Measurements from ENCODE around the gene MACROD2.

Gene MACROD2

GRCh38 chr20:15814360-15814759 lies 1819.0 kb downstream of the MACROD2 start:
- Histone ChIP-seq H3K36me3 (no peaks in the 10 kb centered on the region), H3K4me1 (no peaks in the 10 kb centered on the region), H3K9me3 (no peaks in the 10 kb centered on the region), H3K27me3 (no peaks in the 10 kb centered on the region), H3K4me3 (ENCODE audit: low read depth, low read length) (no peak overlapping the region)
- TF ChIP-seq, protein P1, sequence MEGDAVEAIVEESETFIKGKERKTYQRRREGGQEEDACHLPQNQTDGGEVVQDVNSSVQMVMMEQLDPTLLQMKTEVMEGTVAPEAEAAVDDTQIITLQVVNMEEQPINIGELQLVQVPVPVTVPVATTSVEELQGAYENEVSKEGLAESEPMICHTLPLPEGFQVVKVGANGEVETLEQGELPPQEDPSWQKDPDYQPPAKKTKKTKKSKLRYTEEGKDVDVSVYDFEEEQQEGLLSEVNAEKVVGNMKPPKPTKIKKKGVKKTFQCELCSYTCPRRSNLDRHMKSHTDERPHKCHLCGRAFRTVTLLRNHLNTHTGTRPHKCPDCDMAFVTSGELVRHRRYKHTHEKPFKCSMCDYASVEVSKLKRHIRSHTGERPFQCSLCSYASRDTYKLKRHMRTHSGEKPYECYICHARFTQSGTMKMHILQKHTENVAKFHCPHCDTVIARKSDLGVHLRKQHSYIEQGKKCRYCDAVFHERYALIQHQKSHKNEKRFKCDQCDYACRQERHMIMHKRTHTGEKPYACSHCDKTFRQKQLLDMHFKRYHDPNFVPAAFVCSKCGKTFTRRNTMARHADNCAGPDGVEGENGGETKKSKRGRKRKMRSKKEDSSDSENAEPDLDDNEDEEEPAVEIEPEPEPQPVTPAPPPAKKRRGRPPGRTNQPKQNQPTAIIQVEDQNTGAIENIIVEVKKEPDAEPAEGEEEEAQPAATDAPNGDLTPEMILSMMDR (IDR thresholded peaks at IDR 0.05; ENCODE audit: low read depth, low read length): no peak
- no peak for DNase-seq

- H3K4me1 ChIP-seq: no peaks in the 10 kb centered on the region
Measured at GRCh38 chr20:15814911-15815310, 1819.6 kb downstream of the MACROD2 start.

GRCh38 chr20:15817351-15817750 lies 1822.0 kb downstream of the MACROD2 start:
- no peaks in the 10 kb centered on the region for H3K9me3 ChIP-seq
- H3K27me3 ChIP-seq: peaks cover 5% of the 10 kb centered on the region
- TF ChIP-seq, protein P1 (IDR thresholded peaks at IDR 0.05; ENCODE audit: low read depth, low read length): no peak
- no peak overlapping the region for H3K4me3 ChIP-seq (ENCODE audit: low read depth, low read length)
- no peaks in the 10 kb centered on the region for H3K36me3 ChIP-seq
- no peaks in the 10 kb centered on the region for H3K4me1 ChIP-seq
- no peak for DNase-seq

More at GRCh38 chr20:15814911-15815310, 1819.6 kb downstream of the MACROD2 start:
- H3K27me3 ChIP-seq: no peaks in the 10 kb centered on the region
- TF ChIP-seq, protein P1 (IDR thresholded peaks at IDR 0.05; ENCODE audit: low read depth, low read length): no peak
- H3K9me3 ChIP-seq: no peaks in the 10 kb centered on the region
- no peak for DNase-seq
- no peak overlapping the region for H3K4me3 ChIP-seq (ENCODE audit: low read depth, low read length)
- H3K36me3 ChIP-seq: no peaks in the 10 kb centered on the region

GRCh38 chr20:15818651-15819071 lies 1823.3 kb downstream of the MACROD2 start:
- no peak for DNase-seq
- H3K4me1 ChIP-seq: peaks cover 10% of the 10 kb centered on the region
- H3K27me3 ChIP-seq: peaks cover 5% of the 10 kb centered on the region
- H3K9me3 ChIP-seq: no peaks in the 10 kb centered on the region
- H3K36me3 ChIP-seq: no peaks in the 10 kb centered on the region
- TF ChIP-seq, protein P1 (IDR thresholded peaks at IDR 0.05; ENCODE audit: low read depth, low read length): no peak
- no peak overlapping the region for H3K4me3 ChIP-seq (ENCODE audit: low read depth, low read length)

GRCh38 chr20:15823718-15824117 lies 1828.4 kb downstream of the MACROD2 start:
- Histone ChIP-seq H3K4me3 (ENCODE audit: low read depth, low read length) (no peak overlapping the region), H3K27me3 (peaks cover 42% of the 10 kb centered on the region), H3K9me3 (no peaks in the 10 kb centered on the region), H3K36me3 (no peaks in the 10 kb centered on the region), H3K4me1 (peaks cover 14% of the 10 kb centered on the region)
- DNase-seq: peak; percentile 75
- TF ChIP-seq, protein P1 (IDR thresholded peaks at IDR 0.05; ENCODE audit: low read depth, low read length): no peak

DNA sequence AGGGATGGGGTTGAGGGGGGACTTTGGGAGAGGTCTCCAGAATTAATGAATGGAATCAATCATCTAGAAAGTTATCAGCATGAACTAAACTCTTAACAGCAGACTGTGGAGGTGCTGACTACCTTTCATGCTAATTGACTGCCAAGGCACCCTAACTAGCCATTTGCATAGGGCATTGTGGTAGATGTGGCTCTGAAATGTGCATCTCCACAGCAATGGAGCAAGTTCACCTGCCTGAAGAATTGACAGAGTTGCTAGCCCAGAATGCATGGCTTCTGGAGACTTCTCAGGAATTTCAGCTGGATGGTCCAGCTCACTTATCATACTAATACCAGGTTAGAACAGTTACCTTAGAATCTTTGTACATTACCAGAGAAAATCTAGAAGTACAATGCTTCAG lies 1832.3 kb downstream of the MACROD2 start:
- DNase-seq: no peak
- TF ChIP-seq, protein P1 (IDR thresholded peaks at IDR 0.05; ENCODE audit: low read depth, low read length): no peak

More for the DNA sequence above, 1832.3 kb downstream of the MACROD2 start:
- Histone ChIP-seq H3K4me3 (ENCODE audit: low read depth, low read length) (no peak overlapping the region), H3K4me1 (peaks cover 13% of the 10 kb centered on the region), H3K36me3 (no peaks in the 10 kb centered on the region), H3K27me3 (peaks cover 53% of the 10 kb centered on the region), H3K9me3 (no peaks in the 10 kb centered on the region)
